ENCODE data around the gene AP1AR. TPM values are rescaled to one million over a fixed set of nuclear protein-coding genes. Genes with fewer than 3 reads are reported as not detected.
A peak's percentile ranks its signal among the peaks of the same experiment; 100 is the strongest.

The AP1AR gene
- total RNA-seq, 1 experiment from 2014 or later, result 27.6 TPM

- Histone ChIP-seq H3K27me3 (ENCODE audit: insufficient read depth, low read depth) (no peaks in the 10 kb centered on the region), H2AFZ (no peak overlapping the region), H3K9me2 (ENCODE audit: insufficient read depth) (no peaks in the 10 kb centered on the region), H3K36me3 (ENCODE audit: low read depth) (no peaks in the 10 kb centered on the region; the same call in 1 of the 2 replicates), H4K20me1 (ENCODE audit: insufficient read depth) (no peaks in the 10 kb centered on the region), H3K4me1 (replicated peaks; ENCODE audit: insufficient read depth) (peaks cover 22% of the 10 kb centered on the region), H3K4me3 (peak overlapping the region; percentile 79; the same call in 1 of the 2 replicates), H3K9me3 (ENCODE audit: insufficient read depth, low read depth) (no peaks in the 10 kb centered on the region), H3K79me2 (ENCODE audit: low read depth) (peaks cover 64% of the 10 kb centered on the region), H3K27ac (no peak overlapping the region), H3K4me2 (peak overlapping the region; percentile 89), H3F3A (ENCODE audit: insufficient read depth, low read depth) (peaks cover 18% of the 10 kb centered on the region; the same call in 1 of the 2 replicates)
- no TSS peak for BruUV-seq (replicated peaks)
- TF ChIP-seq EZH2 (IDR thresholded peaks at IDR 0.05; ENCODE audit: low read depth), result no peak
- TF ChIP-seq CTCF (conservative IDR thresholded peaks at IDR 0.05), result no peak
- CTCF ChIA-PET, result no interaction called here
- no peak for DNase-seq
- intact Hi-C loops (cut with micrococcal nuclease; ENCODE audit: unreplicated experiment), result no loop called here
- POLR2A ChIA-PET (ENCODE audit: unreplicated experiment), result interaction anchor here (0.5 kb wide), 1 partner anchor 14 kb away, joined by 23 read pairs; the partner anchor contains the start of gene ALPK1
These were observed 51.5 kb downstream of the AP1AR start for GRCh38 chr4:112282860-112283667.

GRCh38 chr4:112284166-112284565, 52.6 kb downstream of the AP1AR start:
- peaks cover 15% of the 10 kb centered on the region for H3K4me1 ChIP-seq (replicated peaks; ENCODE audit: insufficient read depth)

More at GRCh38 chr4:112284166-112284565, 52.6 kb downstream of the AP1AR start:
- no TSS peak for BruUV-seq (replicated peaks)
- Histone ChIP-seq H3K79me2 (ENCODE audit: low read depth) (peaks cover 61% of the 10 kb centered on the region), H3K9me2 (ENCODE audit: insufficient read depth) (no peaks in the 10 kb centered on the region), H3K27me3 (ENCODE audit: insufficient read depth, low read depth) (no peaks in the 10 kb centered on the region), H3K9me3 (ENCODE audit: insufficient read depth, low read depth) (no peaks in the 10 kb centered on the region), H3K4me2 (peak overlapping the region; percentile 89), H3K27ac (no peak overlapping the region), H2AFZ (peak overlapping the region; percentile 100), H3K4me3 (peak overlapping the region; percentile 79), H3K36me3 (ENCODE audit: low read depth) (no peaks in the 10 kb centered on the region; the same call in 1 of the 2 replicates), H4K20me1 (ENCODE audit: insufficient read depth) (no peaks in the 10 kb centered on the region), H3F3A (ENCODE audit: insufficient read depth, low read depth) (peaks cover 10% of the 10 kb centered on the region; the same call in 1 of the 2 replicates)
- POLR2A ChIA-PET (ENCODE audit: unreplicated experiment), result interaction anchor here (0.6 kb wide), 1 partner anchor 13 kb away, joined by 3 read pairs; no protein-coding TSS in a partner anchor
- no peak for DNase-seq
- TF ChIP-seq CTCF (conservative IDR thresholded peaks at IDR 0.05) (no peak), EZH2 (IDR thresholded peaks at IDR 0.05; ENCODE audit: low read depth) (no peak)
- CTCF ChIA-PET, result no interaction called here
- intact Hi-C loops (cut with micrococcal nuclease; ENCODE audit: unreplicated experiment), result no loop called here

Measured in PC-9 (cell line).